ENCODE data around the gene SH3BGRL2. TPM values are rescaled to one million over a fixed set of nuclear protein-coding genes. Genes with fewer than 3 reads are reported as not detected.

Gene SH3BGRL2
- total RNA-seq, 1 experiment from 2014 or later: 11.8 TPM

GRCh38 chr6:79731471-79731870, 100.3 kb downstream of the SH3BGRL2 start:
- no peak for TF ChIP-seq CTCF (conservative IDR thresholded peaks at IDR 0.05)
- Mint-ChIP-seq H3K27ac (no peak overlapping the region), H3K9me3 (no peaks in the 10 kb centered on the region), H3K4me3 (no peak overlapping the region), H3K27me3 (ENCODE audit: low read depth) (no peaks in the 10 kb centered on the region), H3K4me1 (peaks cover 0 to 12% of the 10 kb centered on the region in 2 experiments; a peak in 2 of 4 replicates), H3K36me3 (ENCODE audit: insufficient read depth in 1 of 3, low read depth in 3 of 3) (no peaks in the 10 kb centered on the region)
- H3K79me2 ChIP-seq (ENCODE audit: insufficient read depth, low read length): no peaks in the 10 kb centered on the region
- no peak overlapping the region for H3K9ac ChIP-seq (ENCODE audit: extremely low read depth, insufficient read length, low read length)
- no peak overlapping the region for H3K27ac ChIP-seq (ENCODE audit: insufficient read length, low read depth, low read length)
- no peak overlapping the region for H2AK5ac ChIP-seq (ENCODE audit: insufficient read length, low read length)
- H2BK120ac ChIP-seq (ENCODE audit: low read depth, low read length, poor library complexity, severe bottlenecking): no peak overlapping the region
- peak overlapping the region; percentile 5 for H2AFZ ChIP-seq (ENCODE audit: low read length)
- no peak overlapping the region for H3K4me2 ChIP-seq (ENCODE audit: insufficient read depth, insufficient read length, low read length)
- no peaks in the 10 kb centered on the region for H3K23me2 ChIP-seq (ENCODE audit: insufficient read length, low read depth, low read length, poor library complexity, severe bottlenecking)
- no peak overlapping the region for H3K4ac ChIP-seq (ENCODE audit: low read depth, low read length)
- H3K4me1 ChIP-seq (ENCODE audit: insufficient read depth, low read length): no peaks in the 10 kb centered on the region
- no peak overlapping the region for H3K14ac ChIP-seq (ENCODE audit: insufficient read depth, low read length)
- H2BK15ac ChIP-seq (ENCODE audit: low read depth, low read length): no peak overlapping the region
- H4K5ac ChIP-seq (ENCODE audit: insufficient read length, low read depth, low read length): no peak overlapping the region
- H2BK12ac ChIP-seq (ENCODE audit: insufficient read length, low read depth, low read length): no peak overlapping the region
- H2BK5ac ChIP-seq (ENCODE audit: insufficient read length, low read length): no peak overlapping the region
- H3K79me1 ChIP-seq (ENCODE audit: insufficient read depth, low read depth, low read length, poor library complexity, severe bottlenecking): no peaks in the 10 kb centered on the region
- no peak overlapping the region for H2BK20ac ChIP-seq (ENCODE audit: low read depth, low read length, poor library complexity, severe bottlenecking)
- no peaks in the 10 kb centered on the region for H3K9me3 ChIP-seq (ENCODE audit: control insufficient read depth, low read depth, low read length)
- no peak overlapping the region for H3T11ph ChIP-seq (ENCODE audit: low read length)
- H4K20me1 ChIP-seq (ENCODE audit: control insufficient read depth, insufficient read depth, insufficient read length): no peaks in the 10 kb centered on the region
- no peak overlapping the region for H3K18ac ChIP-seq (ENCODE audit: insufficient read length, low read depth, low read length)
- no peak overlapping the region for H3K56ac ChIP-seq (ENCODE audit: insufficient read length, low read depth, low read length)
- no peak overlapping the region for H3K23ac ChIP-seq (ENCODE audit: insufficient read length, low read depth, low read length)
- whole genome bisulfite sequencing (ENCODE audit: extremely low coverage, insufficient read length, low lambda C conversion rate): no CpG with 5 or more reads among the region's 4 CpGs
- H4K91ac ChIP-seq (ENCODE audit: insufficient read length, low read depth, low read length): no peak overlapping the region
- DNase-seq: no peak
- H4K8ac ChIP-seq (replicated peaks; ENCODE audit: insufficient read length, low read depth, low read length): no peak overlapping the region
- no peaks in the 10 kb centered on the region for H3K27me3 ChIP-seq (ENCODE audit: insufficient read depth, low read length)

Measured in H9 (cell line).